ENCODE measurements around the gene KRT37. TPM values are rescaled to one million over a fixed set of nuclear protein-coding genes. Genes with fewer than 3 reads are reported as not detected.

Gene KRT37
- total and polyA plus RNA-seq, 2 of the 13 experiments (the other 11 are each of a cell fraction or from before 2014, with no cell fraction given), result 0.69 TPM; not detected in 1

DNA sequence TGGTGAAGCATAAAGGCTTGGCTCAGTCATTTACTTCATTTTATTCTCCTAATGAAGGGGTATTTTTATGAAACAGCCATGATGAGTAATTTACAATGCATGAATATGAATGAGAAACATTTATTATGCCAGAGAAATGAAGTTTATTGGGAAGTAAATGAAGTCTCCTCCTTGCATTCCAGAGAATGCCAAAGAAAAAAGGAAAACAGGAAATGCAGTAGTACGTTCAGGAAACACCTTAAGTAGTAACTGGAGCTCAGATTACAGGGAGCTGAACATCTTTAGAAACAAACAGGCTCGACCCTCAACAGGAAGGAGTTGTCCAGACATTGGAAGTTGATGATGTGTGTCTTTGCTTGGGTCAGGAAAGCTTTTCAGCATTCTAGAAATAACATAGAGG, 46.8 kb downstream of the KRT37 start (continued):
- TF ChIP-seq, protein P1, sequence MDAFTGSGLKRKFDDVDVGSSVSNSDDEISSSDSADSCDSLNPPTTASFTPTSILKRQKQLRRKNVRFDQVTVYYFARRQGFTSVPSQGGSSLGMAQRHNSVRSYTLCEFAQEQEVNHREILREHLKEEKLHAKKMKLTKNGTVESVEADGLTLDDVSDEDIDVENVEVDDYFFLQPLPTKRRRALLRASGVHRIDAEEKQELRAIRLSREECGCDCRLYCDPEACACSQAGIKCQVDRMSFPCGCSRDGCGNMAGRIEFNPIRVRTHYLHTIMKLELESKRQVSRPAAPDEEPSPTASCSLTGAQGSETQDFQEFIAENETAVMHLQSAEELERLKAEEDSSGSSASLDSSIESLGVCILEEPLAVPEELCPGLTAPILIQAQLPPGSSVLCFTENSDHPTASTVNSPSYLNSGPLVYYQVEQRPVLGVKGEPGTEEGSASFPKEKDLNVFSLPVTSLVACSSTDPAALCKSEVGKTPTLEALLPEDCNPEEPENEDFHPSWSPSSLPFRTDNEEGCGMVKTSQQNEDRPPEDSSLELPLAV (CRISPR knock-in tag; conservative IDR thresholded peaks at IDR 0.05; ENCODE audit: low read depth), result no peak
- no peak for TF ChIP-seq EEA1 (CRISPR knock-in tag; IDR thresholded peaks at IDR 0.05; ENCODE audit: borderline replicate concordance)

Small RNA genes lying within 50 kb of the gene (small RNA-seq; reads per million reads assigned to genes)
- gene RNU2-32P (ENCODE audit: insufficient read depth in 2 of 3, insufficient read length in 3 of 3, low read depth in 2 of 3, low replicate concordance in 1 of 3), result 0.65 to 33.8 (median 1.6) reads per million in 3 experiments

Other genes starting within 250 kb of the KRT37 start
- not detected in 2 replicates for gene KRTAP4-2, start 246.4 kb downstream of the KRT37 start, total RNA-seq (2016; rRNA removed; fragmentation: Illumina TruSeq; extraction: Trizol)
- gene KRTAP4-2, start 246.4 kb downstream of the KRT37 start, polyA plus RNA-seq (2011; rRNA removed), result not detected in 2 replicates
- not detected in 2 replicates for gene KRTAP4-1, start 239.7 kb downstream of the KRT37 start, total RNA-seq (2016; rRNA removed; fragmentation: Illumina TruSeq; extraction: Trizol)
- not detected in 2 replicates for gene KRTAP4-1, start 239.7 kb downstream of the KRT37 start, polyA plus RNA-seq (2011; rRNA removed)
- not detected in 2 replicates for gene KRTAP9-1, start 234.7 kb downstream of the KRT37 start, total RNA-seq (2016; rRNA removed; fragmentation: Illumina TruSeq; extraction: Trizol)
- not detected in 2 replicates for gene KRTAP9-1, start 234.7 kb downstream of the KRT37 start, polyA plus RNA-seq (2011; rRNA removed)
- not detected in 2 replicates for gene KRTAP9-2, start 197.9 kb downstream of the KRT37 start, total RNA-seq (2016; rRNA removed; fragmentation: Illumina TruSeq; extraction: Trizol)
- not detected in 2 replicates for gene KRTAP9-2, start 197.9 kb downstream of the KRT37 start, polyA plus RNA-seq (2011; rRNA removed)
- not detected in 2 replicates for gene KRTAP9-3, start 192.1 kb downstream of the KRT37 start, total RNA-seq (2016; rRNA removed; fragmentation: Illumina TruSeq; extraction: Trizol)
- gene KRTAP9-3, start 192.1 kb downstream of the KRT37 start, polyA plus RNA-seq (2011; rRNA removed), result not detected in 2 replicates
- not detected in 2 replicates for gene KRTAP9-8, start 186.6 kb downstream of the KRT37 start, total RNA-seq (2016; rRNA removed; fragmentation: Illumina TruSeq; extraction: Trizol)
- gene KRTAP9-8, start 186.6 kb downstream of the KRT37 start, polyA plus RNA-seq (2011; rRNA removed), result not detected in 2 replicates
- gene KRTAP9-4, start 174.9 kb downstream of the KRT37 start, total RNA-seq (2016; rRNA removed; fragmentation: Illumina TruSeq; extraction: Trizol), result not detected in 2 replicates
- gene KRTAP9-4, start 174.9 kb downstream of the KRT37 start, polyA plus RNA-seq (2011; rRNA removed), result not detected in 2 replicates
- not detected in 2 replicates for gene KRTAP9-9, start 169.2 kb downstream of the KRT37 start, total RNA-seq (2016; rRNA removed; fragmentation: Illumina TruSeq; extraction: Trizol)
- not detected in 2 replicates for gene KRTAP9-9, start 169.2 kb downstream of the KRT37 start, polyA plus RNA-seq (2011; rRNA removed)
- gene KRTAP9-6, start 159.2 kb downstream of the KRT37 start, total RNA-seq (2016; rRNA removed; fragmentation: Illumina TruSeq; extraction: Trizol), result not detected in 2 replicates
- not detected in 2 replicates for gene KRTAP9-6, start 159.2 kb downstream of the KRT37 start, polyA plus RNA-seq (2011; rRNA removed)
- not detected in 2 replicates for gene KRTAP9-7, start 148.9 kb downstream of the KRT37 start, total RNA-seq (2016; rRNA removed; fragmentation: Illumina TruSeq; extraction: Trizol)
- not detected in 2 replicates for gene KRTAP9-7, start 148.9 kb downstream of the KRT37 start, polyA plus RNA-seq (2011; rRNA removed)
- gene KRTAP29-1, start 121.7 kb downstream of the KRT37 start, total RNA-seq (2016; rRNA removed; fragmentation: Illumina TruSeq; extraction: Trizol), result not detected in 2 replicates
- gene KRTAP29-1, start 121.7 kb downstream of the KRT37 start, polyA plus RNA-seq (2011; rRNA removed), result not detected in 2 replicates
- gene KRTAP16-1, start 115.3 kb downstream of the KRT37 start, total RNA-seq (2016; rRNA removed; fragmentation: Illumina TruSeq; extraction: Trizol), result not detected in 2 replicates
- gene KRTAP16-1, start 115.3 kb downstream of the KRT37 start, polyA plus RNA-seq (2011; rRNA removed), result not detected in 2 replicates
- gene KRTAP17-1, start 108.9 kb downstream of the KRT37 start, total RNA-seq (2016; rRNA removed; fragmentation: Illumina TruSeq; extraction: Trizol), result not detected in 2 replicates
- gene KRTAP17-1, start 108.9 kb downstream of the KRT37 start, polyA plus RNA-seq (2011; rRNA removed), result not detected in 2 replicates
- gene KRT33A, start 73.8 kb downstream of the KRT37 start, total RNA-seq (2016; rRNA removed; fragmentation: Illumina TruSeq; extraction: Trizol), result not detected in 2 replicates
- not detected in 2 replicates for gene KRT33A, start 73.8 kb downstream of the KRT37 start, polyA plus RNA-seq (2011; rRNA removed)
- not detected in 2 replicates for gene KRT33B, start 54.8 kb downstream of the KRT37 start, total RNA-seq (2016; rRNA removed; fragmentation: Illumina TruSeq; extraction: Trizol)
- gene KRT33B, start 54.8 kb downstream of the KRT37 start, polyA plus RNA-seq (2011; rRNA removed), result not detected in 2 replicates
- not detected in 2 replicates for gene KRT34, start 42.3 kb downstream of the KRT37 start, total RNA-seq (2016; rRNA removed; fragmentation: Illumina TruSeq; extraction: Trizol)
- gene KRT34, start 42.3 kb downstream of the KRT37 start, polyA plus RNA-seq (2011; rRNA removed), result 0.05 TPM in 1 of 2 replicates, not detected in the other
- not detected in 2 replicates for gene KRT31, start 27.0 kb downstream of the KRT37 start, total RNA-seq (2016; rRNA removed; fragmentation: Illumina TruSeq; extraction: Trizol)
- 0.05 TPM in 2 replicates for gene KRT31, start 27.0 kb downstream of the KRT37 start, polyA plus RNA-seq (2011; rRNA removed)
- not detected in 2 replicates for gene KRT38, start 16.4 kb upstream of the KRT37 start, total RNA-seq (2016; rRNA removed; fragmentation: Illumina TruSeq; extraction: Trizol)
- gene KRT38, start 16.4 kb upstream of the KRT37 start, polyA plus RNA-seq (2011; rRNA removed), result not detected in 2 replicates
- gene KRT32, start 42.8 kb upstream of the KRT37 start, total RNA-seq (2016; rRNA removed; fragmentation: Illumina TruSeq; extraction: Trizol), result not detected in 2 replicates
- gene KRT32, start 42.8 kb upstream of the KRT37 start, polyA plus RNA-seq (2011; rRNA removed), result not detected in 2 replicates
- gene KRT35, start 56.6 kb upstream of the KRT37 start, total RNA-seq (2016; rRNA removed; fragmentation: Illumina TruSeq; extraction: Trizol), result not detected in 2 replicates
- not detected in 2 replicates for gene KRT35, start 56.6 kb upstream of the KRT37 start, polyA plus RNA-seq (2011; rRNA removed)
- not detected in 2 replicates for gene KRT36, start 65.3 kb upstream of the KRT37 start, total RNA-seq (2016; rRNA removed; fragmentation: Illumina TruSeq; extraction: Trizol)
- gene KRT36, start 65.3 kb upstream of the KRT37 start, polyA plus RNA-seq (2011; rRNA removed), result not detected in 2 replicates
- gene KRT13, start 81.0 kb upstream of the KRT37 start, total RNA-seq (2016; rRNA removed; fragmentation: Illumina TruSeq; extraction: Trizol), result not detected in 2 replicates
- gene KRT13, start 81.0 kb upstream of the KRT37 start, polyA plus RNA-seq (2011; rRNA removed), result 0.30 TPM in 1 of 2 replicates, not detected in the other
- gene KRT15, start 94.3 kb upstream of the KRT37 start, total RNA-seq (2016; rRNA removed; fragmentation: Illumina TruSeq; extraction: Trizol), result 0.46 and 0.94 TPM in 2 replicates
- 0.63 and 1.2 TPM in 2 replicates for gene KRT15, start 94.3 kb upstream of the KRT37 start, polyA plus RNA-seq (2011; rRNA removed)
- gene KRT19, start 103.7 kb upstream of the KRT37 start, total RNA-seq (2016; rRNA removed; fragmentation: Illumina TruSeq; extraction: Trizol), result 114 and 131 TPM in 2 replicates
- gene KRT19, start 103.7 kb upstream of the KRT37 start, polyA plus RNA-seq (2011; rRNA removed), result 142 and 154 TPM in 2 replicates
- not detected in 2 replicates for gene KRT9, start 147.5 kb upstream of the KRT37 start, total RNA-seq (2016; rRNA removed; fragmentation: Illumina TruSeq; extraction: Trizol)
- not detected in 2 replicates for gene KRT9, start 147.5 kb upstream of the KRT37 start, polyA plus RNA-seq (2011; rRNA removed)
- gene KRT14, start 162.3 kb upstream of the KRT37 start, total RNA-seq (2016; rRNA removed; fragmentation: Illumina TruSeq; extraction: Trizol), result not detected in 2 replicates
- gene KRT14, start 162.3 kb upstream of the KRT37 start, polyA plus RNA-seq (2011; rRNA removed), result 0.09 and 0.37 TPM in 2 replicates
- not detected in 2 replicates for gene KRT16, start 188.2 kb upstream of the KRT37 start, total RNA-seq (2016; rRNA removed; fragmentation: Illumina TruSeq; extraction: Trizol)
- 0.07 TPM in 1 of 2 replicates, not detected in the other for gene KRT16, start 188.2 kb upstream of the KRT37 start, polyA plus RNA-seq (2011; rRNA removed)
- 0.52 and 0.82 TPM in 2 replicates for gene KRT17, start 200.0 kb upstream of the KRT37 start, total RNA-seq (2016; rRNA removed; fragmentation: Illumina TruSeq; extraction: Trizol)
- 0.38 and 0.47 TPM in 2 replicates for gene KRT17, start 200.0 kb upstream of the KRT37 start, polyA plus RNA-seq (2011; rRNA removed)

Measured in HepG2 (cell line).